Activated CD8-positive, alpha-beta memory T cell treated with anti-CD3 and anti-CD28 coated beads for 48 hours (primary cell): Measurements from ENCODE around the gene APEX1.
A peak's percentile ranks its signal among the peaks of the same experiment; 100 is the strongest.
"Not testable (repeated sequence)": the region's sequence is repeated elsewhere in the genome, so short reads cannot be mapped to it uniquely, and the experiment has no call there.

Experiments
- DNase-seq, 3 experiments: peaks; one replicate each; pipeline ENCODE4 v3.0.0-alpha.2; 2020; ENCODE audit warnings: low read depth in 2 of 3, low spot score in 2 of 3

The APEX1 gene

DNA sequence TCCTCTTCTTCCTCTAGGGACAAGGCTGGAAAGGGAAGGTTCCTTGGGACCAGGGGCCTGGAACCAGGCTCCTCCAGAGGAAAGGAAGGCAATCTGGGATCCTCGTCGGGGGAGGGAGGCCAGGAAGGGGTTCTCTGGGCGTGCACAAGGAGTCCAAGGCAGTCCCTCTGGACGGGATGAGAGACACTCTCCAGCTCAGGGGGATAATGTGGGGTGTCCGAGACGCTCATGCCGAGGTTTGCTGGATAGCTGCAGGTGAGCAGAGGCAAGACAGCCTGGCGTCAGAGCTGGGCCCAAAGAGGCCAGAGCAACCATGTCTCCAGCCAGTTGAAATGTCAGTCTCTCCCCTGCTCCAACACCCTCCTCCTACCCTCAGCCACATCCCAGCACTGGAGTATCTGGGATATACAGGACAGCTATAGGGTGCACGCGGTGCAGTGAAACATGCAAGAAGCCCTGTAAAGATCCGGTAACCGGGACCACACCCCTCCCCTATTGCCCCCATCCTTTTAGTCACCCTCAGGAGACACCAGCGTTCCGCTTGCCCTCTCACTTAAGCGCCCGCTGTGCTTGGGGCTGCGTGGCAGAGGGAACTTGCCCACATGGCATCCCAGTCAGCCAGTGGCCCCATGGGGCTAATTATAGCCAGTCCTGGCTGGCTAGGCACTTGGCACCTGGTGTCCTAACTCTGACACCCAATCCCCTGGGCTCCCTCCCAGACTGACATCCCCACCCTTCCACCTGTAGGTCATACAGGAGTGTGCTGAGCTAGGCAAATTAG lies 19.3 kb upstream of the APEX1 start, which contains the start of gene KLHL33:
Gene KLHL33 (minus strand): TSS at position 585 of the 781 bp plus-strand sequence. CDS start 355 bp downstream, at position 230.
- no peak for DNase-seq

GRCh38 chr14:20436363-20436755 lies 18.7 kb upstream of the APEX1 start:
- DNase-seq = no peak

GRCh38 chr14:20438664-20439063 lies 16.4 kb upstream of the APEX1 start:
- no peak for DNase-seq

DNA sequence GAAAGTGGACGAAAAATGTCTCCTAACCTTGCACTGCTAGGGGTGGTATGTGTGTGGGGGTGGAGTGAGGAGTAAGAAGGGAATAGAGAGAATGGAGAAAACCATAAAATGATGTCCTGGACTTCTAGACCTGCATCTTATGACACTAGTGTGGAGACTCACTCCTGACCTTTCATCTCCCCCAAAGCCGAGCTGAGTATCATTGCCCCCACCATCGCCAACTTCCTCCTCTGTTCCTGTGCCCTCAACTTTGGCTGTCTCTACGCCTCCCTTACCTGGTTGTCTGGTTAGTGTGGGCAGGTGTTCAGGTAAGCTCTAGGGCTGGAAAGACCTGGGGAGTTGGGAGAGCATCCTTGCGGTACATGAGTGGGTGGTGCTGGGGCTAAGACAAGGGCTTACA lies 14.6 kb upstream of the APEX1 start:
- DNase-seq = no peak

DNA sequence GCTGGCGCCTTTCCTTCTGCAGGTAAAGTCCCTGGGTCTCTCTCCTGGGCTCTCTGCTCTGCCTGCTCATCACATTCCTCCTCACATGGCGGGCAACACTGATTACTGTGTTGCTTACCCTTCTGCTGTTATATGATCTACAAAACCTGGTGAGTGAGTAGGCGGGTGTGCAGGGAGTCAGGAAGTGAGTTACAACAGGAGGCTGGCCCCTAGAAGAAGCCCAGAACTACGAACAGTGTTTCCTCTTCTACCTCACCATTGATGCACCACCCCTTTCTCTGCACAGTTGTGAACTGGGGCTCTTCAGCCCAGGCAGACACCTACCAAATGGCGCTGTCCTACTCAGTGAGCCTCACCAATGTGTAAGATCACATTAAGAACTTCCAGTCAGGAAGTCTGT lies 14.1 kb upstream of the APEX1 start:
- no peak for DNase-seq

DNA sequence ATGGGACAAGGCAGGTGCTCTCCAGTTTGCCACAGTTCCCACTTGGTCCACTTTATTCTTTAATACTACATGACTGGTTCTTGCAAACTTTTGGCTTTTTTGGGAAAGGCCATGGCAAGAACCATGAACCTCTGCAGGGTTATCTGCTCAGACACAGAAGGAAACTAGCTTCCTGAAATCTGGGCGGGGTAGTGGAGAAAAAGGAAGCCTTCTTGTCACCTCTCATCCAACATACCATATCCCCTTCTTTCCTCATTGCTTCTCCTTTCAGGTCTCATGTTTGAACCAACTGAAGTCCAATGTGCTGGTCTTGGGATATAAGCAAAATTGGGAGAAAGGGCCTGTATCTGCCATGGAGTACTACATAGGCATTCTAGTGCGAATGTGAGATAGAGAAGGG lies 13.6 kb upstream of the APEX1 start:
- no peak for DNase-seq

DNA sequence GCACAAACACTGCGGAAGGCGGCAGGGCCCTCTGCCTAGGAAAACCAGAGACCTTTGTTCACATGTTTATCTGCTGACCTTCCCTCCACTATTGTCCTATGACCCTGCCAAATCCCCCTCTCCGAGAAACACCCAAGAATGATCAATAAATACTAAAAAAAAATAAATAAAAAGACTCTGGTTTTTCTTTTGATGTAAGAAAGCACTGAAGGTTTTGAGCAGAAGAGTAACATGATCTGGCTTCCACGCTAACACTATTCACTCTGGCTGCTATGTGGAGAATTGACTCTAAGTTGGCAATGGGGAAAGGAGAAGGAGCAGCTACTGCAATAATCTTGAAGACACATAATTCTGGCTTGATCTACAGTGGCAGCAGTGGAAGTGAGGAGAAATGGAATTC lies 11.4 kb upstream of the APEX1 start:
- DNase-seq = not testable (repeated sequence)

DNA sequence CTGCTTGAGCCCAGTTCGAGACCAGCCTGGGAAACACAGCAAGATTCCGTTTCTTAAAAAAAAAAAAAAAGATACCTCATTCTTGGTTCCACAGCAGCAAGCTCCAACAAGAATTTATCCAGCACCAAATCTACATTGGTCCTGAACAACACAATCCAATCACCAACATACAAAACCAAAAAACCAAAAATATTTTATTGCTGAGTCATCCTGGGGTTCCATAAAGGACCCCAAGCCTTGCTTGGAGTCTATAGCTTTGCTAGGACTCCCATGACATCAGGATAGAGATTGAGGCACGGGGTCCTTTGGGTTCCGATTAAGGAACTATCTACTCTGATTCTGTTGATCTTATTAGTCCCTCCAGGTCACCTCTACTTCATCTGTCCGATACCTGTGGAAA lies 8.1 kb upstream of the APEX1 start:
- no peak for DNase-seq

- not testable (repeated sequence) for DNase-seq
Measured at GRCh38 chr14:20452831-20453230, 2.2 kb upstream of the APEX1 start.

GRCh38 chr14:20455355-20456300 lies 602 bp downstream of the APEX1 start:
- DNase-seq = no peak

DNA sequence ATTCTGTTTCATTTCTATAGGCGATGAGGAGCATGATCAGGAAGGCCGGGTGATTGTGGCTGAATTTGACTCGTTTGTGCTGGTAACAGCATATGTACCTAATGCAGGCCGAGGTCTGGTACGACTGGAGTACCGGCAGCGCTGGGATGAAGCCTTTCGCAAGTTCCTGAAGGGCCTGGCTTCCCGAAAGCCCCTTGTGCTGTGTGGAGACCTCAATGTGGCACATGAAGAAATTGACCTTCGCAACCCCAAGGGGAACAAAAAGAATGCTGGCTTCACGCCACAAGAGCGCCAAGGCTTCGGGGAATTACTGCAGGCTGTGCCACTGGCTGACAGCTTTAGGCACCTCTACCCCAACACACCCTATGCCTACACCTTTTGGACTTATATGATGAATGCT lies 1.9 kb downstream of the APEX1 start:
- DNase-seq = no peak

GRCh38 chr14:20458031-20458789 lies 3.2 kb downstream of the APEX1 start:
- DNase-seq = no peak

GRCh38 chr14:20460458-20461224 lies 5.6 kb downstream of the APEX1 start:
- DNase-seq = no peak

GRCh38 chr14:20461225-20462141 lies 6.5 kb downstream of the APEX1 start, which contains the start of gene PIP4P1:
Gene PIP4P1 (minus strand): TSS chr14:20461434. CDS start chr14:20461325, 109 bp downstream.
- DNase-seq = peak; percentile 85 to 97 (median 93)

DNA sequence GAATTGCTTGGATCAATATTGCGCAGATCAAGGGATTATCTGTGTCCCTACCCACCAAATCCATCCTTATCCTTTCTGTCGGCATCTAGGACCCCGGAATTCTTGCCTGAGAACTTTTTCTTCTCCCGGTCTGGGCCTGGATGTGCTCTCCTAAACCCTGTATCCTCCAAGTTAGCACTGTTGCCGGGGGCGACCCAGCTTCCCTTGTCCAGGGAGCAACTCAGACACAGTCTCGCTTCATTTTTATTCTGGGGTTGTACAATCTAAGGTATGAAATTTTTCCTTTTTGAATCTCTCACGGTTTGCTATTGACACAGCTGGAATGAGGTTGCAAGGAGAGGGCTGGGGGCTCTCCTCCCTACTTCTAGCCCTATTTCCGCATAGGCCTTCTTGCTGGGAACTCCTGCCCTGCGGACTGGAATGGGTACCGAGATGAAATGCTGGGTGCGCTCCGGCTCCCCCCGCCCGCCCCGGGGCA lies 13.8 kb downstream of the APEX1 start:
- no peak for DNase-seq

GRCh38 chr14:20469242-20469889 lies 14.3 kb downstream of the APEX1 start, which contains the start of gene PNP:
Gene PNP (plus strand): TSS chr14:20469406. CDS start chr14:20469525, 119 bp downstream.
- peak; percentile 66 to 83 (median 79) for DNase-seq

GRCh38 chr14:20469890-20470602 lies 15.0 kb downstream of the APEX1 start:
- DNase-seq = peak in 2 of 3 experiments; percentile 25 to 44

- DNase-seq = no peak
Measured at GRCh38 chr14:20470603-20470901, 15.5 kb downstream of the APEX1 start.
